SK-N-SH treated with all-trans-retinoic acid at 6 μM for 48 hours (cell line): ENCODE data around the gene UBE2E3.

Experiments
- ARNTL ChIP-seq: fragments of 450-650 bp; formaldehyde crosslinking; IDR thresholded peaks from 2 replicates; pipeline ENCODE4 v1.5.0; 2020; ENCODE audit warnings: low read depth, mild to moderate bottlenecking, moderate library complexity, borderline replicate concordance
- ESRRG ChIP-seq: fragments of 250-450 bp; sonication (Bioruptor Pico); IDR thresholded peaks from 2 replicates; pipeline ENCODE4 v1.6.1; 2021; ENCODE audit warnings: mild to moderate bottlenecking
- GLIS3 ChIP-seq: fragments of 250-450 bp; sonication (Bioruptor Pico); IDR thresholded peaks from 2 replicates; pipeline ENCODE4 v1.5.0; 2020; ENCODE audit warnings: mild to moderate bottlenecking, moderate library complexity
- ISL1 ChIP-seq: fragments of 250-450 bp; sonication (Bioruptor Pico); IDR thresholded peaks from 2 replicates; pipeline ENCODE4 v2.1.2; 2022; ENCODE audit warnings: mild to moderate bottlenecking, moderate library complexity
- OSR1 ChIP-seq: fragments of 250-450 bp; sonication (Bioruptor Pico); IDR thresholded peaks from 2 replicates; pipeline ENCODE4 v1.8.0; 2022; ENCODE audit warnings: moderate library complexity, mild to moderate bottlenecking, inconsistent platforms
- PATZ1 ChIP-seq: fragments of 250-450 bp; sonication (Bioruptor Pico); IDR thresholded peaks from 2 replicates; pipeline ENCODE4 v1.8.0; 2020; ENCODE audit warnings: mild to moderate bottlenecking, moderate library complexity, borderline replicate concordance
- PPARA ChIP-seq: fragments of 250-450 bp; sonication (Bioruptor Pico); IDR thresholded peaks from 2 replicates; pipeline ENCODE4 v1.5.0; 2020; ENCODE audit warnings: mild to moderate bottlenecking, borderline replicate concordance
- ZFP3 ChIP-seq: fragments of 250-450 bp; sonication (Bioruptor Pico); IDR thresholded peaks from 2 replicates; pipeline ENCODE4 v1.5.0; 2020; ENCODE audit warnings: mild to moderate bottlenecking, moderate library complexity
- ZFP30 ChIP-seq: fragments of 450-650 bp; formaldehyde crosslinking; IDR thresholded peaks from 2 replicates; pipeline ENCODE4 v1.5.0; 2022; ENCODE audit warnings: mild to moderate bottlenecking, moderate library complexity

DNA sequence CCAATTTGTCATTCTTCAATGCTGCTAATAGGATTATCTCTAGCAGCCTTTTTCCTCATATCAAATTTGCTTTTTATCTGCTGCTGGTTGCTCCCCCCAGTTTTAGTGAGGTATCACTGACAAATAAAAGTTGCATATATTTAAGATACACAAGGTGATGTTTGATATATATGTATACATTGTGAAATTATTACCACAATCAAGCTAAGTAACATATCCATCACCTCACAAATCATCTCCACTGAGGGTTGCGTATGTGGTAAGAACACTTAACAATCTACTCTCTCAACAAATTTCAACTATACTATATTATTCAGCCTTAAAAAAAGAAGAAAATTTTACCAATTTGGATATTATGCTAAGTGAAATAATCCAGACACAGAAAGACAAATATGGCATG, 30.5 kb upstream of the UBE2E3 start:
- TF ChIP-seq PPARA: no peak
- TF ChIP-seq ARNTL: no peak
- no peak for TF ChIP-seq OSR1 (CRISPR knock-in tag)
- TF ChIP-seq ISL1 (CRISPR knock-in tag): no peak
- TF ChIP-seq ZFP3 (CRISPR knock-in tag): no peak
- no peak for TF ChIP-seq PATZ1 (CRISPR knock-in tag)
- no peak for TF ChIP-seq ZFP30 (CRISPR knock-in tag)
- no peak for TF ChIP-seq ESRRG (CRISPR knock-in tag)
- no peak for TF ChIP-seq GLIS3 (CRISPR knock-in tag)
